K562 (cell line): ENCODE data around the gene LHB. TPM values are rescaled to one million over a fixed set of nuclear protein-coding genes. Genes with fewer than 3 reads are reported as not detected.
A peak's percentile ranks its signal among the peaks of the same experiment; 100 is the strongest.

Experiments
- ATAC-seq: fragments of 200-7000 bp; cut with Tn5 transposase; 3 replicates; pipeline ENCODE4 v1.9.1; 2020; ENCODE audit warnings: moderate library complexity
- BruUV-seq: library from RNA; stranded (reverse); fragments of 400-500 nt; replicated peaks from 2 replicates; lab custom pipeline; 2021; lab: Mats Ljungman, UMichigan
- CTCF ChIA-PET: fragments of 300-600 bp; formaldehyde crosslinking; extraction: SDS; loops from one replicate; lab custom pipeline; 2021; ENCODE audit warnings: low intra/inter-chr PET ratio; lab: Yijun Ruan, JAX
- POLR2A ChIA-PET: fragments of 300-600, 350-650 bp; sonication (Branson Sonifier 250); formaldehyde crosslinking; extraction: SDS; loops from one replicate; lab custom pipeline; 2021; ENCODE audit warnings: antibody characterized with exemption, inconsistent platforms; lab: Yijun Ruan, JAX
- DNase-seq, 4 experiments: peaks; one replicate each; pipeline versions ENCODE4 v3.0.0 to v3.0.0-alpha.2; 2011 to 2018; ENCODE audit warnings: low spot score in 3 of 4, mixed read lengths in 3 of 4; ENCODE audit errors: extremely low read depth in 1 of 4
- FAIRE-seq: peaks from 2 replicates; lab custom pipeline; 2011; peaks lifted over from hg19 to GRCh38; lab: Jason Lieb, UNC
- H2AFZ ChIP-seq: 2 replicates; pipeline ENCODE4 v1.6.0; 2011; ENCODE audit warnings: low read depth, low read length, control low read depth, inconsistent platforms
- H3K27ac ChIP-seq: fragments of 200-600 bp; 3 replicates; pipeline ENCODE4 v1.8.0; 2011; ENCODE audit warnings: low read depth, mild to moderate bottlenecking, control low read depth, inconsistent platforms, low read length, moderate library complexity, mixed read lengths; ENCODE audit errors: extremely low read depth
- H3K27me3 ChIP-seq, 2 experiments: fragments of 300-600 bp in 1 of 2; 2 replicates in 1 of 2; 3 replicates in 1 of 2; pipeline versions ENCODE4 v1.6.0 to v1.8.0; 2011; ENCODE audit warnings: inconsistent platforms in 2 of 2, low read length in 2 of 2, mild to moderate bottlenecking in 1 of 2, mixed read lengths in 1 of 2, moderate library complexity in 1 of 2; ENCODE audit not compliant: control insufficient read depth in 2 of 2, insufficient read depth in 2 of 2
- H3K36me3 ChIP-seq: fragments of 300-600 bp; 3 replicates; pipeline ENCODE4 v1.8.0; 2011; ENCODE audit warnings: mild to moderate bottlenecking, low read length, inconsistent platforms; ENCODE audit not compliant: control insufficient read depth, insufficient read depth
- H3K4me1 ChIP-seq, 2 experiments: fragments of 200-600 bp in 1 of 2; replicated peaks in 1 of 2; 2 replicates in 1 of 2; 3 replicates in 1 of 2; pipeline versions ENCODE4 v1.5.1 to v1.8.0; 2011; ENCODE audit warnings: inconsistent platforms in 2 of 2, low read length in 2 of 2, mild to moderate bottlenecking in 1 of 2, mixed read lengths in 1 of 2, moderate library complexity in 1 of 2; ENCODE audit not compliant: control insufficient read depth in 2 of 2, insufficient read depth in 2 of 2
- H3K4me2 ChIP-seq: 2 replicates; pipeline ENCODE4 v1.6.1; 2011; ENCODE audit warnings: low read length, control low read depth, inconsistent platforms, mixed read lengths; ENCODE audit not compliant: insufficient read depth
- H3K4me3 ChIP-seq: fragments of 200-600 bp; sonication (generic), shearing (Covaris generic); 2 replicates; pipeline ENCODE4 v1.5.1; 2016; ENCODE audit warnings: control low read depth, inconsistent platforms
- H3K79me2 ChIP-seq: fragments of 200-600 bp; 3 replicates; pipeline ENCODE4 v1.8.0; 2011; ENCODE audit warnings: low read length, inconsistent platforms; ENCODE audit not compliant: control insufficient read depth, insufficient read depth
- H3K9ac ChIP-seq, 2 experiments: 2 replicates each; pipeline versions ENCODE4 v1.6.0 to v1.6.1; 2011; ENCODE audit warnings: low read depth in 2 of 2, low read length in 2 of 2, control low read depth in 1 of 2, inconsistent platforms in 1 of 2, mild to moderate bottlenecking in 1 of 2, mixed read lengths in 1 of 2; ENCODE audit not compliant: insufficient read depth in 1 of 2
- H3K9me1 ChIP-seq: one replicate; pipeline ENCODE4 v1.6.0; 2011; ENCODE audit warnings: inconsistent platforms, mild to moderate bottlenecking, low read length, moderate library complexity; ENCODE audit not compliant: control insufficient read depth, insufficient read depth
- H3K9me3 ChIP-seq: replicated peaks from 2 replicates; pipeline ENCODE4 v1.5.1; 2011; ENCODE audit warnings: low read depth, low read length, inconsistent platforms; ENCODE audit not compliant: control insufficient read depth, insufficient read depth
- H4K20me1 ChIP-seq: replicated peaks from 2 replicates; pipeline ENCODE4 v1.6.1; 2011; ENCODE audit warnings: low read length, inconsistent platforms, mixed read lengths; ENCODE audit not compliant: control insufficient read depth, insufficient read depth
- AFF4 ChIP-seq: sonication (generic); formaldehyde crosslinking; IDR thresholded peaks from 2 replicates; pipeline ENCODE4 v1.8.0; 2023; ENCODE audit warnings: mild to moderate bottlenecking, missing genetic modification reagents
- CREB5 ChIP-seq: fragments of 250-450 bp; sonication (Bioruptor Pico); IDR thresholded peaks from 2 replicates; pipeline ENCODE4 v1.5.0; 2020; ENCODE audit warnings: mild to moderate bottlenecking
- FOXM1 ChIP-seq, 2 experiments: fragments of 450-650 bp in 1 of 2; sonication (generic) in 1 of 2; formaldehyde crosslinking in 1 of 2; IDR thresholded peaks; 2 replicates each; pipeline versions ENCODE4 v1.6.1 to v1.9.0; 2017 to 2022; ENCODE audit warnings: low read depth in 2 of 2, mild to moderate bottlenecking in 2 of 2, missing genetic modification reagents in 1 of 2, moderate library complexity in 1 of 2
- MAZ ChIP-seq, 2 experiments: fragments of 450-650 bp in 1 of 2; sonication (generic) in 1 of 2; formaldehyde crosslinking; IDR thresholded peaks in 1 of 2; conservative IDR thresholded peaks in 1 of 2; 2 replicates each; pipeline versions ENCODE4 v1.4.0 to v1.5.0; 2020; ENCODE audit warnings: mild to moderate bottlenecking in 1 of 2, missing genetic modification reagents in 1 of 2
- RERE ChIP-seq: sonication (generic); formaldehyde crosslinking; IDR thresholded peaks from 2 replicates; pipeline ENCODE4 v1.8.0; 2023; ENCODE audit warnings: missing genetic modification reagents, mild to moderate bottlenecking, borderline replicate concordance
- YY1 ChIP-seq, 3 experiments: IDR thresholded peaks; 2 replicates each; pipeline ENCODE4 v1.6.1; 2011; ENCODE audit warnings: low read length in 2 of 3, mild to moderate bottlenecking in 2 of 3, moderate library complexity in 2 of 3, borderline replicate concordance in 1 of 3, control low read depth in 1 of 3, low read depth in 1 of 3; ENCODE audit not compliant: insufficient read depth in 3 of 3, insufficient replicate concordance in 2 of 3, control insufficient read depth in 1 of 3, insufficient read length in 1 of 3; ENCODE audit errors: extremely low read depth in 1 of 3
- WGBS: fragments of 100-300 bp; shearing (Covaris generic); methylation state at CpG from one replicate; pipeline ENCODE4 v1.1.6; 2016; ENCODE audit warnings: low coverage, mixed read lengths; ENCODE audit not compliant: insufficient coverage; ENCODE audit errors: missing lambda C conversion rate; 5-methylcytosine and 5-hydroxymethylcytosine counted together
- in situ Hi-C: fragments of 300-500 bp; cut with MboI; formaldehyde crosslinking; loops from 4 replicates; pipeline ENCODE4 v1.15.0; 2018; ENCODE audit warnings: inconsistent platforms, mixed read lengths
- intact Hi-C: fragments of 100-400 bp; cut with micrococcal nuclease; formaldehyde crosslinking; loops from 2 replicates; pipeline ENCODE4 v1.14.2; 2022
- polyA plus RNA-seq, 8 experiments: library from polyadenylated mRNA; depleted of rRNA in 4 of 8; stranded (reverse) in 5 of 8; unstranded in 3 of 8; fragments of >200 nt; fragmentation: Nextera tagmentation in 2 of 8; fragmentation: Illumina TruSeq in 1 of 8; extraction: Ambion mirVana in 2 of 8; extraction: Trizol in 1 of 8; gene quantifications; 2 replicates each; pipeline versions ENCODE4 v1.2.1 to v1.2.3, GENCODE V29; 2011 to 2014; ENCODE audit warnings: inconsistent platforms in 1 of 8, missing spikeins in 1 of 8
- total RNA-seq, 7 experiments: library from RNA; depleted of rRNA in 6 of 7; stranded (reverse); fragments of >200 nt in 6 of 7; fragmentation: Illumina TruSeq in 2 of 7; extraction: Trizol in 2 of 7; gene quantifications; 2 replicates each; pipeline versions ENCODE4 v1.2.1 to v1.2.3, GENCODE V29; 2011 to 2021; ENCODE audit warnings: low replicate concordance in 1 of 7

LHB gene
- total and polyA plus RNA-seq, 9 of the 15 experiments (the other 6 are each of a cell fraction or from before 2014, with no cell fraction given), result 0.54 TPM; not detected in 8

- H3K9ac ChIP-seq, result peak overlapping the region; percentile 84 to 94
- peak; percentile 44 to 73 (median 52) for DNase-seq
- H3K36me3 ChIP-seq, result peaks cover 42% of the 10 kb centered on the region
- CTCF ChIA-PET, result no interaction called here
- no TSS peak for BruUV-seq
- POLR2A ChIA-PET, result interaction anchor here (0.7 to 3.0 kb wide), 6 partner anchors 13 to 120 kb away, joined by 3 to 42 read pairs (median 4); partner anchors contain the start of genes FTL and PPP1R15A
- in situ Hi-C loops, result no loop called here
- H3K4me3 ChIP-seq, result peak overlapping the region; percentile 87
- H2AFZ ChIP-seq, result peak overlapping the region; percentile 55
- WGBS, result 10% methylated on average over 5 of the region's 8 CpGs
- H3K9me1 ChIP-seq, result no peaks in the 10 kb centered on the region
- ATAC-seq, result peak; percentile 21
- H3K27me3 ChIP-seq, result no peaks in the 10 kb centered on the region
- peak overlapping the region; percentile 73 for H3K27ac ChIP-seq
- H3K4me1 ChIP-seq, result peaks cover 5 to 33% of the 10 kb centered on the region in 2 experiments; a peak in 4 of 5 replicates
- H3K4me2 ChIP-seq, result peak overlapping the region; percentile 88
- FAIRE-seq, result peak; percentile 79
- H4K20me1 ChIP-seq, result no peaks in the 10 kb centered on the region
- peaks cover 63% of the 10 kb centered on the region for H3K79me2 ChIP-seq
- intact Hi-C loops, result loop anchor here (10.0 kb wide), 2 partner anchors 163 to 233 kb away; partner anchors contain the start of genes HRC and TRPM4
- no peaks in the 10 kb centered on the region for H3K9me3 ChIP-seq
- TF ChIP-seq RERE (CRISPR knock-in tag) (0 out of 2 replicates have a peak, but pooled peaks have one; percentile 21), AFF4 (CRISPR knock-in tag) (0 out of 2 replicates have a peak, but pooled peaks have one; percentile 4), FOXM1 (IDR thresholded peaks at IDR 0.05; ENCODE audit: low read depth) (no peak), FOXM1 (CRISPR knock-in tag; IDR thresholded peaks at IDR 0.05; ENCODE audit: low read depth) (no peak), CREB5 (no peak), MAZ (CRISPR knock-in tag; conservative IDR thresholded peaks at IDR 0.05 in 1 of 2, IDR thresholded peaks at IDR 0.05 in 1 of 2) (peak in 1 of 2 experiments; percentile 30; a peak in 1 of 4 replicates), YY1 (IDR thresholded peaks at IDR 0.05; ENCODE audit: borderline replicate concordance in 1 of 3, control insufficient read depth in 1 of 3, extremely low read depth in 1 of 3, insufficient read depth in 3 of 3, insufficient read length in 1 of 3, insufficient replicate concordance in 2 of 3, low read depth in 1 of 3, low read length in 2 of 3) (peak in 1 of 3 experiments; percentile 12)
These were observed 24.9 kb downstream of the LHB start for GRCh38 chr19:48991873-48992580.
